Right renal cortex interstitium (tissue), 3 donors: ENCODE results near the gene RMI2. TPM values are rescaled to one million over a fixed set of nuclear protein-coding genes. Genes with fewer than 3 reads are reported as not detected.

Experiments used
- DNase-seq, 3 donors: peaks; one replicate each; pipeline ENCODE4 v3.0.0-alpha.2; 2013; ENCODE audit warnings: low read depth in 3 of 3, low spot score in 2 of 3
- polyA plus RNA-seq, 3 donors: library from polyadenylated mRNA; unstranded; fragments of 120-200 nt; gene quantifications; one replicate each; pipeline ENCODE4 v1.2.1, GENCODE V29; 2013; ENCODE audit not compliant: insufficient read length in 3 of 3

The RMI2 gene
- polyA plus RNA-seq, 3 donors, result 26.3 to 37.1 (median 26.7) TPM

DNA sequence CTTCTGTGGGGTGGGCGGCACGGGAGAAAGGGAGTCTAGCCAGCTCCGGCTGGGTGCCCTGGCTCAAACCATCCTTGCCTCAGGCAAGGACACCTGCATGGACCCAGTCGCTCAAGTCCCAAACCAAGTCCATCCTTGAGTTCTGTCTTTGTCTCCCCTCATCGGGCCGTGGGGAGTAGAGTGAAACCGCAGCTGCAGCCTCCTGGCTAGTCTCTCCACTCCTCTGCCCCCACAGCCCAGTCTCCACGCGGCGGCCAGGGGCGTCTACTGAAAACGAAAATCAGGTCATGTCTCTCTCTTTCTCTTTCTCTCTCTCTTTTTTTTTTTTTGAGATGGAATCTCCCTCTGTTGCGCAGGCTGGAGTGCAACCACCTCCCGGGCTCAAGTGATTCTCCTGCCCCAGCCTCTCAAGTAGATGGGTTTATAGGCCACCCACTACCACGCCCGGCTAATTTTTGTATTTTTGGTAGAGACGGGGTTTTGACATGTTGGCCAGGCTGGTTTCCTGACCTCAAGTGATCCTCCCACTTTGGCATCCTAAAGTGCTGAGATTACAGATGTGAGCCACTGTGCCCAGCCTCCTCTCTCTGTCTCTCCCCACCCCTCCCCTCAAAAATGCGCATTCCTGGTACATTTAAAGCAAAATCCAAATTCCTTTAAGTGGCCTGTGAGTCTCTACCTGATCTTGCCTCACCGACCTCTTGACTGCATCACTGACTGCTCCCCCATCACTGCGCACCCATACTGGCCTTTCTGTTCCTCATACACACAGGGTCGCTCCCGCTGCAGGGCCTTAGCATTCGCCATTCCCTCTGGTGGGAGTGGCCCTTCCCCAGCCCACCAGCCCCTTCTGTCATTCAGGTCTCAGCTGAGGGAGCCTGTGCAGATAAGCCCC is 17.7 kb upstream of the RMI2 start:
- DNase-seq, result no peak

DNA sequence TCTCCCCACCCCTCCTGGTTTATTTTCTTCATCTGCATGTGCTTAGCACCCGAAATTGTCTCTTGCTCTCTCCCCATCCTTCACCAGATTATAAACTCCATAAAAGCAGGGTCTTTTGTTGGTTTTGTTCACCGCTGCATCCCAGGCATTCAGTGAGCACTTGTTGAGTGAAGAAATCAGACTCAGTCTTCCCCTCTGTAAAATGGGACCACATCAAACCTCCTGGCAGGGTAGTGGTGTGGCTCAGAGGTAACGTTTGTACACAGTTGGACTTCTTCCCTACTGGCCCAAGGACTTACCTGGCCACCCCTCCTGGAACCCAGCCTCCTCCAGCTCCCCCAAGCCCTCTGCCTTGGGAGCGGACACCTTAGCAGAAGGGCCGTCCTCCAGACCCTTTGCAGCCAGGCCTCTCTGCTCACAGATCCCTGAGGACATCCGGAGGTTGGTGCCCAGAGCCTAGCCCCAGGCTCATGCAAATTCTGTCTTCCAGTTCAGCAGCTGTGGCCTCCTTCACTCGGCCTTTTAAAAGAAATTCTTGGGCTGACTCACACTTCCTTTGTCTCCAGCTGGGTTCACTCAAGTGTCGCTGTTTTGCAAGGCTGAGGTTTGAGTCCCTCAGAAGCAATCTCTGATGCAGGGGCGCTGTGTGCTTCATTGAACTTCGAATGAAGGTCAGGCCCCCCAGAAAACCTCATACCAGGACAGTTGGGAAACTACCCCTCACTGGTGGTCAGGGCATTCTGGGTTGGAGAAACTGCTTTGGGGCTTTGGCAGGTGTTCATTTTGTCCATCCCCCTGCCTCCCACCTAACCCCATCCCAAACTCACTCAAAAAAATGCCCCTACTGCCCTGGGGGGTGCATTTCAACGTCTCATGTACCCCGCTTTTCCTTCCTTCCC is 16.8 kb upstream of the RMI2 start:
- peak; percentile 86 to 90 (median 87) for DNase-seq

DNA sequence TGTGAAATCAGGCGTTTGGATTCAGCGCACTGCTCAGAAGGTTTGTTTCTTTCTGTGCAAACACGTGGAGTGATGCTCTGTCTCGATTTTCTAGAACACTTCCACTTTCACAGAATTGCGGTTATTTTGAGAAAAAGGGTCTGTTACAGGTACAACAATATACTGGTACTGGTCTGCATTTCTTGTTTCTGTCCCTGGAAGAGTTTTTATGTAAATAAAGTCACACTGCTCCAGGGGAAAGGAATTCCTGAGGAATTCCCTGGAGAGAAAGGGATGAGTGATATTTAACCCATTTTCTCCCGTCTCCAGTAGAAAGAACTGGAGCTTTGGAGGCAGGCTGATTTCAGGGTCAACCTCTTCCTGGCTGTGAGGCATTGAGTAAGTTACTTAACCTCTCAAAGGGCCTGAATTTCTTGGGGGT is 16.2 kb upstream of the RMI2 start:
- DNase-seq, result no peak

DNA sequence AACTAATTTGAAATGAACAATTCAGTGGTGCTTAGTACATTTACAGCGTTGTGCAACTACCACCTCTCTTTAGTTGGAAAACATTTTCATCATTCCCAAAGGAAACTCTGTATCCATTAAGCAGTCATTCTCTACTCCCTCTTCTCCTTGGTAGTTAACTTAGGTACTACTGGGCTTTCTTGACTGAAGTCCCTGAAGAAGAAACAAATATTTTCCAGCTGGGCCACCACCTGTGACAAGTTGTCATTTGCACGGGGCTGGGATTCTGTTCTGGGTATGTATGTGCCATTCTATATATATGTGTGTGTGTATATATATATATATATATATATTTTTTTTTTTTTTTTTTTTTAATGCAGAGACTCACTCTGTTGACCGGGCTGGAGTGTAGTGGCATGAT is 15.4 kb upstream of the RMI2 start:
- DNase-seq, result no peak

DNA sequence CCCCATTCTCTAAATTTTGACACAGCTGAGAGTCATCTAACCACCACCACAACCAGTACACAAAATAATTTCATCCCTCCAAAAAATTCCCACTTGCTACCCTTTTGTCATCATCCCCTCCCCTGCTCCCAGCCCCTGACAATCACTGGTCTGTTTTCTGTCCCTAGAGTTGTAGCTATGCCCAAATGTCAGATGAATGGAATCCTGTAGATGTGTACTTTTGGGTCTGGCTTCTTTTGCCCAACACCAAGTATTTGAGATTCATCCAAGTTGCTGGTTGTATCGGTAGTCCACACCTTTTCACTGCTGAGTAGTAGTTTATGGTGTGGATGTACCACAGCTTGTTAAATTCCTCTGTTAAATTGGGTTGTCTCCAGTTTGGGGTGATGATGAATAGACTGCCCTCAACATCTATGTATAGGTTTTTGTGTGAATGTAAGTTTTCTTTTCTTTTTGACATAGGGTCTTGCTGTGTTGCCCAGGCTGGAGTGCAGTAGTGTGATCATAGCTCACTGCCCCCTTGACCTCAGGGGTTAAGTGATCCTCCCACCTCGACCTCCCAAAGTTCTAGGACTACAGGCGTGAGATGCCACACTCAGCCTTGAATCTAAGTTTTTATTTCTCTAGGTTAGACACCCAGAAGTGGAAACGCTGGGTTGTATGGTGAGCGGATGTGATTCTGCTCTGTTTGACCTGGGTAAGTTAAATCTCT is 14.6 kb upstream of the RMI2 start:
- DNase-seq, result no peak

DNA sequence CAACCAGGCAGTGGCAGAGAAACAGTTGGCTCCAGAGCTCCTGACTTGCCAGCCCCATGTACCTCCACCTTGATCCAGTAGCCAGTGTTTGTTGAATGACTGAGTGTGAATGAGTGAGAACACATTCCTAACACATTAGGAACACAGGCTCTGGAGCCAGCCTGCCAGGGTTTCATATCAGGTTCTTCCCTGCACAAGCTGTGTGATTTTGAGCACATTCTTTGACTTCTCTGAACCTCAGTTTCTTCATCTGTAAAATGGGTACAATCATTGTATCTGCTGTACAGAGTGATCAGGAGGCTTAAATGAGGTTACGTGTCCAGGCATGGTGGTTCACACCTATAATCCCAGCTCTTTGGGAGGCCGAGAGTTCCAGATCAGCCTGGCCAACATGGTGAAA is 13.3 kb upstream of the RMI2 start:
- no peak for DNase-seq

DNA sequence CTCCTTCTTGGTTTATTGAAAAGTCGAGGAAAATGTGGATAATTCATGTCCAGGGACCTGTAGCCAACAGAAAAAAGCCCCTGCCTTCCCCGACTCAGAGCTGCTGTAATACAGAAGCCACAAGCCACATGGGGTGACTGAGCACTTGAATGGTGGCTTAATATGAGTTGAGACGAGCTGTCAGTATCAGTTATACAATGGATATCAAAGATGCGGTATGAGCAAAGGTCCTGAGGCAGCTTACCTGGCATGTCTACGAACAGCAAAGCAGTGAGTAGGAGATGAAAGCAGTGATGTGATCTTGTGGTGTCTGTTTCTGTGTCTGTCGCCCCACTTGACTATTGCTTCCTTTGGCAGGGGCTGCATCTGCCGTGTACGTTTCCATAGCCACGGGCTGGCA is 12.2 kb upstream of the RMI2 start:
- no peak for DNase-seq

DNA sequence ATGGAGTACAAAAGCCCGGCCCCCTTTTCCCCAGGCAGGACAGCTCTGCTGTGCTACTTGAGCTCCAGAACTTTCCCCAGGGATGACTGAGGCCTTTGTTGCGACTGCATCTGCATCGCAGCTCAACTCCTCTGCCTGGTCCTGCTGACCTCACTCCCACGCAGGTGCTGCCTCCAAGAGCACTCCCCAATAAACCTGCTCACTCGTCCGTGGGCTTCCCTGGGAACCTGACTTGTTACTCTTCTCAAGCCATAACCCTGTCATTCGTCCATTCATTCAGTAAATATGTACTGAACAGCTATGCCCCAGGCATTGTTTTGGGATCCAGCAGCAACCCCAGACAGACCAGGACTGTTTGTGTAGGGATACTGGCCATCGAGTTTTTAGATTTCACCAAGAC is 11.6 kb upstream of the RMI2 start:
- DNase-seq, result no peak

DNA sequence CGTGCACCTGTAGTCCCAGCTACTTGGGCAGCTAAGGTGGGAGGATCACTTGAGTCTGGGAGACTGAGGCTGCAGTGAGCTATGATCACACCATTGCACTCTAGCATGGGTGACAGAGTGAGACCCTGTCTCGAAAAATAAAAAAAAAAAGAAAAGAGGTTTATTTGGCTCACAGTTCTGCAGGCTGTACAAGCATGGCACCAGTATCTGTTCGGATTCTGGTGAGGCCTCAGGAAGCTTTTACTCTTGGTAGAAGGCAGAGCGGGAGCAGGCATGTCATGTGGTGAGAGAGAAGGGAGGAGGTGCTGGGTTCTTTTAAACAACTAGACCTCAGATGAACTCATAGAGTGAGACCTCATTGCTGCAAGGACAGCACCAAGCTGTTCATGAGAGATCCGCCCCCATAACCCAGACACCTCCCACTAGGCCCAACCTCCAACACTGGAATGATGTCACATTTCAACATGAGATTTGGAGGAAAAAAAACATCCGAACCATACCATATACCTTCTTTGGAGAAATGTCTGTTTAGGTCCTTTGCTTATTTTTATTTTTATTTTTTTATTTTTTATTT is 10.3 kb upstream of the RMI2 start:
- DNase-seq, result no peak

DNA sequence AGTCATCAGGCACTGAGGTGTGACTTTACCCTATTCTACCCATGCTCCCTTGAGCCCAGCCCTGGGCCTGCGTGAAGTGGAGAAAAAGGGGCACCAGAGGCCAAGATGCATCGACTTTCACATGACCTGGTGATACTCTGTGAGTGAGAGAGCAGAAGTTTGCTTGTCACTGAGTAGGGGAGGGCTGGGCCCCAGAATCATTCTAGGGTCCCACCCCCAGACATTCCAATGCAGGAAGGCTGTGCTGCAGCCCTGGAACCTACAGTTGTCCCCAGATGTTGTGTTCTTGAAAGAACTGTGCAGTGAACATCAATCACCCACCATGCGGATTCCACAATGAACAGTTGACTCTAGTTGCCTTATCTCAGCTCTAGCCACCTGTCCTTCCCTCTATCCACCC is 6.2 kb upstream of the RMI2 start:
- no peak for DNase-seq

DNA sequence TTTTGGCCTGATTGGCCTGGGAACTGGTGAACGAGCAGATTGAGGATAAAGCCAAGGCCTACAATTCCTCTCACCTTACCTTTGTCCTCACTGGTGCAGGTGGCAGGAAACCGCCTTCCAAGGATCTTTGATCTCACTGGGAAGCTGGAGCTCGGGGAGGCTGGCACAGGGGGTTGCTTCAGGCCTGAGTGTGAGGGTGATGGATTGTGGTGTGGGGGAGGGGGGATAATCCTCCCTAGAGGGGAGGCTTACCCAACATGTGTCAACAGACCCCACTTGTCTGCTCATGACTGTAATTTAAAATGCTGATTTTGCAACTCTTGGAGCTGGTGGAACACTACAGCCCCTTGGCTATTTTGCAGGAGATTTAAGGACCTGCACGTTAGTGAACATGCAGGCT is 4.5 kb upstream of the RMI2 start:
- no peak for DNase-seq

DNA sequence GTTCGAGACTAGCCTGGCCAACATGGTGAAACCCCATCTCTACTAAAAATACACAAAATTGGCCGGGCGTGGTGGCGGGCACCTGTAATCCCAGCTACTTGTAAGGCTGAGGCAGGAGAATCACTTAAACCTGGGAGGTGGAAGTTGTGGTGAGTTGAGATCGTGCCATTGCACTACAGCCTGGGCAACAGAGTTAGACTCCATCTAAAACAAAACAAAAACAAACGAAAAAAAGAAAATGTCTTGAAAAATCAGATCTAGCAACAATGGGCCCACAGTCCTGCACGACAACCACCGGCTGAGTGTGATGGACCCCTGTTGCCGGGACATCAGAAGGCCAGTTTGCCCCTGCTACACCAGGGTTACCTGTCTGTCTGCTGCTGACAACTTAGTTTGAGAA is 3.9 kb upstream of the RMI2 start:
- no peak for DNase-seq

DNA sequence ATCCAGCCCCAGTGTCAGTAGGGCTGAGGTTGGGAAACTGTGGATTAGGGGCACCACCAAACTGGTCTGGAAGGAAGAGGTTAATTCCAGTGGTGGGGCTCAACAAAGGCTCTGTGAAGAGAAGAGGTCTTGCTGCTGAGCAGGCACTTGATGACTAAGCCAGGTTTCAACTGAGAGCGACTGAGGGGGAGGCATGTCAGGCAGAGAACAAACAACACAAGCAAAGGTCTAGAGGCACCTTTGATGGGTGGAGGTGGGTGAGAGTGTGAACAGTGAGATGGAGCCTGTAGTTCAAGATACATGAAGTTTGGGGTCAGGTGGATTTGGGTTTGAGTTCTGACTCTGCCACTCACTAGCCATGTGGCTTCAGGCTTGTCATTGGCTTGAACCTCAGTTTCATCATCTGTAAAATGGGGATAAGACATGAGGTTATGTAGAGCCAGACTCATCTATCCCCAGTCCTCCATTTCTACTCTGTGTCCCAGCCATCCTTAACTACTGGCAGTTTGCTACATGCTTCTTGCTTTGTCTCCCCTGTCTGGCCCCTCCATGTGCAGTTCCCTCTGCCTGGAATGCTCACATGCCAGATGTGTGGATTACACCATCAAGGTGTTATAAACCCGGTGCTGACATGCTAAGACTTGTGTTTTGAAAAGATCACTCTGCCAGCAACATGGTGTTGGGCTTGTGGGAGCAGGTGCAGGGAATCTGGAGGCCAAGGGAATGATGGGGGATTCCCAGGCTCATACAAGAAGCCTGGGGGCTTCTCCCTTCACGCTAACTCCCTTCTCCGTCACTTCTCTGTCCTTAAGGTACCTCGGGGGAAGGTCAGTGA is 3.0 kb upstream of the RMI2 start:
- DNase-seq, result no peak

DNA sequence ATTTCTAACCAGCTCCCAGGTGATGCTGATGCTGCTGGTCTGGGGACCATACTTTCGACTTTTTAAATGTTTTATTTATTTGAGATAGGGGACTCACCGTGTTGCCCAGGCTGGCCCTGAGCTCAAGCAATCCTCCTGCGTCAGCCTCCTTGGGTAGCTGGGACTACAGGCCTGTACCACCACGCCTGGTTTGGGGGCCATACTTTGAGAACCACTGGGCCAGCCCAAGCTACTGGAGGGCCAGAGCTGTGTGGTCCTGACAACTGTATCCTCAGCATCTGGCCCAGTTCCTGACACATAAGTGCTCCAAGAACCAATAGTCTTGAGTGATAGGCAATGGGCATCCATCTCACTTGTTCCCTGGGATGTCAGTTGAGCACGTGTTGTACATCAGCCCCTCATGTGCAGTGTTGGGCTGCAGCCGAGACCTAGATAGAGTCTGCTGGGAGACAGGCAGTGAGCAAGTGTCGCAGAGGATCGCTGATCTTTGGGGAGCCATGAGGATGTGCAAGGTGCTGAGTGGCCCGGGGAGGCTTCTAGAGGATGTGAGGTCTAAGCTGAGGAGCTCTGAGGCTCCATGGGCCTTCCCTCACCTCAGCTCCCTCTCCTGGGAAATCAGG is 1.6 kb downstream of the RMI2 start:
- DNase-seq, result no peak

DNA sequence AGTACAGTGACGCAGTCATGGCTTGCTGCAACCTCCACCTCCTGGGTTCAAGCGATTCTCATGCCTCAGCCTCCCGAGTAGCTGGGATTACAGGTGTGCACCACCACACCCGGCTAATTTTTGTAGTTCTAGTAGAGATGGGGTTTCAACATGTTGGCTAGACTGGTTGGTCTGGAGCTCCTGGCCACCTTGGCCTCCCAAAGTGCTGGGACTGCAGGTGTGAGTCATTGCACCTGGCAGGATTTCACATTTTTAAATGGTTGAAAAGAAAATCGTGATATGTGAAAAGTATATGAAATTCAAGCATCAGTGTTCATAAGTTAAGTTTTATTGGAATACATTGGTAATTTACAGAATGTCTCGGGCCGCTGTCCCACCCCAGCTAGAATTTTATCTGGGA is 2.6 kb downstream of the RMI2 start:
- no peak for DNase-seq

DNA sequence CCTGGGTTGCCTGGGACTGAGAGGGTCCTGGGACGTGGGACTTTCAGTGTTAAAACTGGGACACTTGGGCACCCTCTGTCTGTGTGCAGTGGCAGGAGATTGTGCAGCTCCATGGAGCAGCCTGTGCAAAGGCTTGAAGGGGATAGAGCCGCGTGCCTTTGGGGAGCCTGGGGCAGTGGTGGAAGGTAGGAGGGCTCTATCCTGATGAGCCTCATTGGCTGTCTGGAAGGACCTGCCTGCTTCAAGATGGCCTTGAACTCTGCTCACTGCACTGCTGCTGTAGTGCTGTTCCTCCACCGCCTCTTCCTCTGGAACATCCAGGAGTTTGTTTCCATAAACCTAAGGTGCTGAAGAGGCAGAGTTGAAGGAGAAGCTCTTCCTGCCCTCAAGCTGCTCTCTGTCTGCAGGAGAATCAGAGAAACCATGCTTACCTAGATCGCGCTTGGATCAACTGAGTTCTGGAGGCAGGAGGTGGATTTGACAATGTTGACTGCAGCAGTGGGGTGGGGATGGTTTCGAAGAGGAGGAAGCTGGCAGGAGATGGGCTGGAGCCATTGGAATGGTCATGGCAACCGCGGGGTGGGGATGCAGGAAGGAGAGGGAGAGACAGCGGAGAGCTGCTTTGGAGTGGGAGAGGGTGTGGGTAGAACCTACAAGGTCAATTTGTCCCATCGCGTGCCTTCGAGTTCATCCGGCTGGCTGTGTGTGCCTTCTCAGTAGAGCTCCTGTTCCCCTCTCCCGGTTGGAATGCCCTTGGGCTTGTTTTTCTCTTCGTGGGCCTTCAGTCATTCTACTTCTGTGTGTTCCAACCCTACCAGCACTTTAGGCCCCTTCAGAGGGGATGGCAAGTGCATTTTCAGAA is 3.7 kb downstream of the RMI2 start:
- DNase-seq, result no peak

DNA sequence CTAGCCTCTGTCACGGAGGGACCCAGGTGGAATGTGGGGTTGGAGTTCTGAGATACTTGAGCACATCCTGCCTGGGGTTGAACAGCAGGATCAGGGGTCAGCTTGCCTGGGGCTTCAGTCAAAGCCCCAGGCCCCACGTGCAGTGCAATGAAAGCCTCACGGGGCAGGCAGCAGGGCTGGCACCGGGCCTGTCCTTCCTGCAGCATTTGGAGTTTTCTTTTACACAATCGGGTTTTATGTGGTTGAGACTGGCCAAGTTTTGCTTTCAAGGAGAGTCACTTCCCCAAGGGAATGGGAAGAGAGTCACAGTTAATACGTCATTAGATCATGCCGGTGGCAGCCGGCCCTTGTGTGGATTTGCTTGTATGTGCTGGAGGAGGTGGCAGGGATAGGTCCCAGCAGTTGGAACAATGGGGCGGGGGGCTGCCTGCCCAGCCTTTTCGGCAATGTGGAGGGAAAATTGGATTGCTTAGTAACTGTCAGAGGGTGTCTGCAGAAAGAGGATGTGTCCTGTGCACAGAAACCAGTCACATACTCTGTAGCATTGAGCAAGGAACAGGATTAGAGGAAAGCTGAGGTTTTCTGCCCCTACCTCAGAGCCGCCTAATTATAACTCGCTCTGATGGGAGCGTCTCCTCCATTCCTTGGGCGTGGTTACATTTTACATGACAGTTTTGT is 4.5 kb downstream of the RMI2 start:
- no peak for DNase-seq

DNA sequence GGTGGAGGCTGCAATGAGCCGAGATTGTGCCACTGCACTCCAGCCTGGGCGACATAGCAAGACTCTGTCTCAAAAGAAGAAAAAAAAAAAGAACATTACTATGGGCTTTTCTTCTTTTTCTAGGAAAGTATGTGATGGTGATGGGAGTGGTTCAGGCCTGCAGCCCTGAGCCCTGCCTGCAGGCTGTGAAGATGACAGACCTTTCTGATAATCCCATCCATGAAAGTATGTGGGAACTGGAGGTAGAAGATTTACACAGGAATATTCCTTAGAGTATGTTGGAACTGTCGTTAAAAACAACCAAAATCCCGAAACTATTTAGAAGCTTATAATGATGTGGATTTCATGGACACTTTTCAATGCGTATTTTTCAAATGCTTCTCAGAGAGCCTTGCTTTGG is 5.3 kb downstream of the RMI2 start:
- no peak for DNase-seq
